Adrenal gland (tissue), 5 donors: Measurements from ENCODE around the gene RAB26.
"Not testable (repeated sequence)": the region's sequence is repeated elsewhere in the genome, so short reads cannot be mapped to it uniquely, and the experiment has no call there.

Experiments used
- CTCF ChIP-seq, 6 experiments: fragments of 450-650 bp in 4 of 6; fragments of 200-600 bp in 2 of 6; sonication (generic) in 1 of 6; IDR thresholded peaks; 1 replicate in 5 of 6; 2 replicates in 1 of 6; pipeline versions ENCODE4 v1.5.1 to v1.8.0; 2016 to 2021; ENCODE audit warnings: antibody characterized with exemption in 6 of 6, mild to moderate bottlenecking in 2 of 6, moderate library complexity in 1 of 6
- POLR2A ChIP-seq, 2 donors: fragments of 450-650 bp; IDR thresholded peaks; one replicate each; pipeline ENCODE4 v1.6.1; 2017; ENCODE audit warnings: antibody characterized with exemption in 2 of 2, mild to moderate bottlenecking in 2 of 2, moderate library complexity in 1 of 2
- donor health status: DM: no; HTN: no; CAD: no.

- TF ChIP-seq CTCF, POLR2A (IDR thresholded peaks at IDR 0.05): not testable (repeated sequence)
Measured at GRCh38 chr16:2105291-2105690, 43.1 kb upstream of the RAB26 start.
